Glutamatergic neuron (in vitro differentiated cells): ENCODE data around the gene MRPL41. TPM values are rescaled to one million over a fixed set of nuclear protein-coding genes. Genes with fewer than 3 reads are reported as not detected.
"Not testable (repeated sequence)": the region's sequence is repeated elsewhere in the genome, so short reads cannot be mapped to it uniquely, and the experiment has no call there.

Experiments used
- DNase-seq: peaks from one replicate; pipeline ENCODE4 v3.0.0; 2022
- H3K27ac Mint-ChIP-seq: one replicate; pipeline ENCODE4 v1.8.0; 2020; ENCODE audit warnings: mild to moderate bottlenecking, mixed read lengths, inconsistent platforms; ENCODE audit not compliant: unreplicated experiment
- H3K27me3 Mint-ChIP-seq: one replicate; pipeline ENCODE4 v1.8.0; 2020; ENCODE audit warnings: mild to moderate bottlenecking, moderate library complexity, mixed read lengths, inconsistent platforms; ENCODE audit not compliant: unreplicated experiment
- H3K36me3 Mint-ChIP-seq: one replicate; pipeline ENCODE4 v1.8.0; 2020; ENCODE audit warnings: mild to moderate bottlenecking, mixed read lengths, inconsistent platforms; ENCODE audit not compliant: unreplicated experiment
- H3K4me1 Mint-ChIP-seq: one replicate; pipeline ENCODE4 v1.8.0; 2020; ENCODE audit warnings: mild to moderate bottlenecking, low read depth, mixed read lengths, inconsistent platforms; ENCODE audit not compliant: unreplicated experiment
- H3K4me3 Mint-ChIP-seq: one replicate; pipeline ENCODE4 v1.8.0; 2020; ENCODE audit warnings: mild to moderate bottlenecking, mixed read lengths, inconsistent platforms; ENCODE audit not compliant: unreplicated experiment
- H3K9me3 Mint-ChIP-seq: one replicate; pipeline ENCODE4 v1.8.0; 2020; ENCODE audit warnings: mild to moderate bottlenecking, moderate library complexity, mixed read lengths, inconsistent platforms; ENCODE audit not compliant: unreplicated experiment
- total RNA-seq: library from RNA; stranded (reverse); fragmentation: NEBNext Ultra II Directional; extraction: Animal tissue kit (Norgen Biotek cat#: 25700); gene quantifications from one replicate; pipeline ENCODE4 v1.2.1, GENCODE V29; 2021; ENCODE audit not compliant: unreplicated experiment
- TF ChIP-seq, protein P1 (sequence below): fragments of 200-600 bp; sonication (generic); IDR thresholded peaks from one replicate; pipeline ENCODE4 v1.5.0; 2021; ENCODE audit not compliant: partially characterized antibody, unreplicated experiment

MRPL41 gene
- total RNA-seq, 1 donor from 2014 or later = 48.9 TPM

DNA sequence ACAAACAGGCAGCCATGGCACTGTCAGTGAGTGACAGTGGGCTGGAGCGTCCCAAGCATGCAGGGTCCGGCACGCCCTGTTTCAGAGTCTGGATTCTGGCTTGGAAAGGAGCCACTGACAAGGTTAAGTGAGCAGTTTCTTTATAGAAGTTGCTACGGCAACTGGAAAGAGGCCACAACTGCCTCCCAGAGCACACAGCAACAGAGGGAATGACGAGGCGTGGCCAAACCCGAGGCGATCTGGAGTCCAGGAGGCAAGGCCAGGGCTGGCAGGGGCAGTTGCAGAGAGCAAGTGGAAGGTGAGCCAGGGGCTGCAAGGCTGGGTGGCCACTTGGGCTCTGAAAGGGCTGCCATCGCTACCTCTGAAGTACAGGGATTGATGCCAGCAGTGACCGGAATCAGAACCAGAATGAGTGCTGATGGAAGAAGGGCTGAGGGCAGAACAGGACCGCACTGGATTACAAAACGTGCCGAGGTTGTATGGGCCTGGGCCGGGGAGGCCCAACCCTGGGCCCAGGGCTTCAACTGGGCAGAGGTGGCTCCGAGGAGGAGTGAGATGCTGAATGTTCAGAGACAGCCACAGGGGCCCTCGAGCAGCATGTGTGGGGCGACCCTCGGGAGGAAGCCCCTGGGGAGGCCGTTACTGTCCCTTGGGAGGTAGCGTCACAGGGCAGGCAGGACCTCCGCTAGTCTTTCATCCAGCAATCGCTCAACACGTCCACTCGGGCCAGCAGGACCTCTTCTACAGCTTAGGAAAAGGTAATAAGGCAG, 4.6 kb downstream of the MRPL41 start:
- no peak for DNase-seq
- Mint-ChIP-seq H3K36me3 (peaks cover 9% of the 10 kb centered on the region), H3K9me3 (peaks cover 6% of the 10 kb centered on the region), H3K27ac (no peak overlapping the region), H3K4me1 (peaks cover 8% of the 10 kb centered on the region), H3K4me3 (no peak overlapping the region), H3K27me3 (peaks cover 4% of the 10 kb centered on the region)
- TF ChIP-seq, protein P1, sequence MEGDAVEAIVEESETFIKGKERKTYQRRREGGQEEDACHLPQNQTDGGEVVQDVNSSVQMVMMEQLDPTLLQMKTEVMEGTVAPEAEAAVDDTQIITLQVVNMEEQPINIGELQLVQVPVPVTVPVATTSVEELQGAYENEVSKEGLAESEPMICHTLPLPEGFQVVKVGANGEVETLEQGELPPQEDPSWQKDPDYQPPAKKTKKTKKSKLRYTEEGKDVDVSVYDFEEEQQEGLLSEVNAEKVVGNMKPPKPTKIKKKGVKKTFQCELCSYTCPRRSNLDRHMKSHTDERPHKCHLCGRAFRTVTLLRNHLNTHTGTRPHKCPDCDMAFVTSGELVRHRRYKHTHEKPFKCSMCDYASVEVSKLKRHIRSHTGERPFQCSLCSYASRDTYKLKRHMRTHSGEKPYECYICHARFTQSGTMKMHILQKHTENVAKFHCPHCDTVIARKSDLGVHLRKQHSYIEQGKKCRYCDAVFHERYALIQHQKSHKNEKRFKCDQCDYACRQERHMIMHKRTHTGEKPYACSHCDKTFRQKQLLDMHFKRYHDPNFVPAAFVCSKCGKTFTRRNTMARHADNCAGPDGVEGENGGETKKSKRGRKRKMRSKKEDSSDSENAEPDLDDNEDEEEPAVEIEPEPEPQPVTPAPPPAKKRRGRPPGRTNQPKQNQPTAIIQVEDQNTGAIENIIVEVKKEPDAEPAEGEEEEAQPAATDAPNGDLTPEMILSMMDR = no peak

DNA sequence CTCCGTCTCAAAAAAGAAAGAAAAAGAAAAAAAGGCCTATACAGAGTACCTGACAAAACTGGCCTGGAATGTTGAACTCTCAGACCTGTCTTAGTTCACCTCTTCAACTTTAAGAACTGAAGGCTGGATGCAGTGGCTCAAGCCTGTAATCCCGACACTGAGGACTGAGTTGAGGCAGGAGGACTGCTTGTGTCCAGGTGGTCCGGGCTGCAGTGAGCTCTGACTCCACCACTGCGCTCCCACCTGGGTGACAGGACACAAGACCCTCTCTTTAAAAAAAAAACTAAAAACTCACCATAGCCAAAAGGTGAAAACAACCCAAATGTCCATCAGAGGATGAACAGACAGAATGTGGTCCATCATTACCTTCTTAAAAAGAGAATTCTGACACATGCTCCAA, 6.4 kb downstream of the MRPL41 start:
- Mint-ChIP-seq H3K4me3 (no peak overlapping the region), H3K4me1 (peaks cover 8% of the 10 kb centered on the region), H3K9me3 (peaks cover 3% of the 10 kb centered on the region), H3K36me3 (peaks cover 5% of the 10 kb centered on the region), H3K27ac (no peak overlapping the region), H3K27me3 (peaks cover 1% of the 10 kb centered on the region)
- TF ChIP-seq, protein P1 = no peak
- DNase-seq = no peak

DNA sequence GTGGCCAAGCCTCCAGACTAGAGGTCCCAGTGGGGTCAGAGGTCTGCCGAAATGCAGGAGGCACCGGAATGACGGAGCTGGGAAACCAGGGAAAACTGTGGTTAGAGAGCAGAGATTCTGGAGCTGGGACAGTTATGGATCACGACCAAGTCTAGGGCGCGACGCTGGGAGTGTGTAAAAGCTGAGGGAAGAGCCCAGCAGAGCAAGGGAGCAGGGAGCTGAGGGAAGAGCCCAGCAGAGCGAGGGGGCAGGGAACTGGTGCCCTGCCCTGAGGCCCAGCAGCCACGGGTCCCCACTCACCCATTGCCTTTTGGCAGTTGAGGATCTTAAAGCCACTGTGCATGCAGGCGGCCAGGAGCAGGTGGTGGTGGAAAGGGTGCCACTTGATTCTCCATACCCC, 12.5 kb downstream of the MRPL41 start:
- no peak for DNase-seq
- no peak overlapping the region for H3K4me3 Mint-ChIP-seq
- H3K27me3 Mint-ChIP-seq = peaks cover 5% of the 10 kb centered on the region
- H3K27ac Mint-ChIP-seq = no peak overlapping the region
- TF ChIP-seq, protein P1 = no peak
- peaks cover 3% of the 10 kb centered on the region for H3K9me3 Mint-ChIP-seq
- H3K36me3 Mint-ChIP-seq = peaks cover 5% of the 10 kb centered on the region
- peaks cover 8% of the 10 kb centered on the region for H3K4me1 Mint-ChIP-seq

DNA sequence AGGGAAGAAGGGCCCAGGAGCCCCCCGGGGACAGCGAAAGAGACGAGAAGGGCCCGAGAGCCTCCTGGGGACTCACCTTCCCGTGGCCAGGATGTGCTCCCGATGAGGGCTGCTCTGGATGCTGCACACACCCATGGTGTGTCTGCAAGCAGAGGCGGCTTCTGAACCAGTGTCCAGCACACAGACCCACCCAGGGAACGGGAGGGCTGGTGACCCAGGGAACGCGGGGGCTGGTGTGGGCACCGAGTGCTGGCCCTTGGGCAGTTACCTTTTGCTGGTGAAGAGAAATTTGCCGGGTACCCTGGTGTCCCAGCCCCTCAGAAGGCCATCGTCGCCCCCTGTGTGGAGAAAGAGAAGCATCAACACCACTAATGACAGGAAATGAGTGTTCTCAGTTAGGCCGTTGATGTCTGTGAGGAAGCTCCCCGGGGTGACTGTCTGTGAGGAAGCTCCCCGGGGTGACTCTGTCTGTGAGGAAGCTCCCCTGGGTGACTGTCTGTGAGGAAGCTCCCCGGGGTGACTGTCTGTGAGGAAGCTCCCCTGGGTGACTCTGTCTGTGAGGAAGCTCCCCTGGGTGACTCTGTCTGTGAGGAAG, 13.2 kb downstream of the MRPL41 start:
- Mint-ChIP-seq H3K4me3 (no peak overlapping the region), H3K4me1 (peaks cover 3% of the 10 kb centered on the region), H3K27ac (no peak overlapping the region), H3K36me3 (peaks cover 3% of the 10 kb centered on the region), H3K27me3 (peaks cover 5% of the 10 kb centered on the region), H3K9me3 (peaks cover 1% of the 10 kb centered on the region)
- TF ChIP-seq, protein P1 = no peak
- no peak for DNase-seq

DNA sequence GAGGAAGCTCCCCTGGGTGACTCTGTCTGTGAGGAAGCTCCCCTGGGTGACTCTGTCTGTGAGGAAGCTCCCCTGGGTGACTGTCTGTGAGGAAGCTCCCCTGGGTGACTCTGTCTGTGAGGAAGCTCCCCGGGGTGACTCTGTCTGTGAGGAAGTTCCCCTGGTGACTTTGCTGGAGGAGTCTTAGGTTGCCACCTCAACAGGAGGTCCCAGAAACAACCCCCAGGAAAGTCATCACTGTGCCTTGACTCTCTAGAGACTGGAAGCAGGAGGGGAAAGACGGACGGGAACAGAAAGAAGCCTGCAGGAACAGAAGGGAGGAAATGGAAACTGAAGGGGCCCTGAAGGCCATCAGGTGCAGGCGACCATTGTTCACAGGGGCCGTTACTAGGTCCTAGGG, 16.8 kb downstream of the MRPL41 start:
- DNase-seq, H3K4me3 Mint-ChIP-seq, H3K36me3 Mint-ChIP-seq, H3K27ac Mint-ChIP-seq, H3K4me1 Mint-ChIP-seq, H3K9me3 Mint-ChIP-seq: not testable (repeated sequence)
- H3K27me3 Mint-ChIP-seq = peaks cover 11% of the 10 kb centered on the region
